ENCODE measurements around the gene ELL.

ELL gene

GRCh38 chr19:18468517-18468916 is 53.4 kb downstream of the ELL start:
- Mint-ChIP-seq H3K36me3 (ENCODE audit: low read depth) (peaks cover 3% of the 10 kb centered on the region), H3K27me3 (ENCODE audit: low read depth, poor library complexity) (no peaks in the 10 kb centered on the region), H3K27ac (no peak overlapping the region), H3K9me3 (no peaks in the 10 kb centered on the region), H3K4me3 (no peak overlapping the region), H3K4me1 (peaks cover 46% of the 10 kb centered on the region)
- TF ChIP-seq CTCF (IDR thresholded peaks at IDR 0.05) = no peak
- no peak for DNase-seq

GRCh38 chr19:18467978-18468377 is 53.9 kb downstream of the ELL start:
- no peak overlapping the region for H3K4me3 Mint-ChIP-seq
- no peaks in the 10 kb centered on the region for H3K9me3 Mint-ChIP-seq
- H3K27ac Mint-ChIP-seq = no peak overlapping the region
- H3K36me3 Mint-ChIP-seq (ENCODE audit: low read depth) = peaks cover 3% of the 10 kb centered on the region
- H3K4me1 Mint-ChIP-seq = peaks cover 45% of the 10 kb centered on the region
- H3K27me3 Mint-ChIP-seq (ENCODE audit: low read depth, poor library complexity) = no peaks in the 10 kb centered on the region
- DNase-seq = no peak
- no peak for TF ChIP-seq CTCF (IDR thresholded peaks at IDR 0.05)

GRCh38 chr19:18466354-18466753 is 55.5 kb downstream of the ELL start:
- Mint-ChIP-seq H3K4me1 (peaks cover 45% of the 10 kb centered on the region), H3K9me3 (no peaks in the 10 kb centered on the region), H3K27me3 (ENCODE audit: low read depth, poor library complexity) (no peaks in the 10 kb centered on the region), H3K36me3 (ENCODE audit: low read depth) (peaks cover 12% of the 10 kb centered on the region), H3K4me3 (no peak overlapping the region), H3K27ac (no peak overlapping the region)
- TF ChIP-seq CTCF (IDR thresholded peaks at IDR 0.05) = no peak
- no peak for DNase-seq

GRCh38 chr19:18465964-18466339 is 55.9 kb downstream of the ELL start:
- Mint-ChIP-seq H3K4me1 (peaks cover 45% of the 10 kb centered on the region), H3K36me3 (ENCODE audit: low read depth) (peaks cover 12% of the 10 kb centered on the region), H3K4me3 (no peak overlapping the region), H3K9me3 (no peaks in the 10 kb centered on the region), H3K27me3 (ENCODE audit: low read depth, poor library complexity) (no peaks in the 10 kb centered on the region), H3K27ac (no peak overlapping the region)
- TF ChIP-seq CTCF (IDR thresholded peaks at IDR 0.05) = no peak
- no peak for DNase-seq

GRCh38 chr19:18465214-18465963 is 56.5 kb downstream of the ELL start:
- Mint-ChIP-seq H3K4me3 (no peak overlapping the region), H3K9me3 (no peaks in the 10 kb centered on the region), H3K27ac (no peak overlapping the region), H3K4me1 (peaks cover 40% of the 10 kb centered on the region), H3K36me3 (ENCODE audit: low read depth) (peaks cover 12% of the 10 kb centered on the region), H3K27me3 (ENCODE audit: low read depth, poor library complexity) (no peaks in the 10 kb centered on the region)
- no peak for DNase-seq
- TF ChIP-seq CTCF (IDR thresholded peaks at IDR 0.05) = no peak

- Mint-ChIP-seq H3K27ac (peak overlapping the region; percentile 95), H3K4me1 (peaks cover 32% of the 10 kb centered on the region), H3K9me3 (no peaks in the 10 kb centered on the region), H3K4me3 (no peak overlapping the region), H3K36me3 (ENCODE audit: low read depth) (peaks cover 12% of the 10 kb centered on the region), H3K27me3 (ENCODE audit: low read depth, poor library complexity) (no peaks in the 10 kb centered on the region)
- TF ChIP-seq CTCF (IDR thresholded peaks at IDR 0.05) = no peak
- no peak for DNase-seq
Measured at GRCh38 chr19:18464646-18465045, 57.2 kb downstream of the ELL start.
